SK-N-SH (cell line): ENCODE data around the gene COX5B. TPM values are rescaled to one million over a fixed set of nuclear protein-coding genes. Genes with fewer than 3 reads are reported as not detected.

Source experiments
- CTCF ChIA-PET: fragments of 300-600, 350-600 bp; formaldehyde crosslinking; extraction: SDS; loops from one replicate; lab custom pipeline; 2021; lab: Yijun Ruan, JAX
- POLR2A ChIA-PET: fragments of 350-600 bp; sonication (Branson Sonifier 250); formaldehyde crosslinking; extraction: SDS; loops from one replicate; lab custom pipeline; 2020; ENCODE audit warnings: antibody characterized with exemption, inconsistent platforms; lab: Yijun Ruan, JAX
- DNase-seq: peaks from one replicate; pipeline ENCODE4 v3.0.0; 2012
- H2AFZ ChIP-seq: fragments of 200-600 bp; sonication (generic); 2 replicates; pipeline ENCODE4 v1.8.1; 2016; ENCODE audit warnings: antibody characterized with exemption, mild to moderate bottlenecking, low read depth
- H3F3A ChIP-seq: fragments of 200-600 bp; sonication (generic); replicated peaks from 2 replicates; pipeline ENCODE3; 2016; ENCODE audit warnings: antibody characterized with exemption, mild to moderate bottlenecking; ENCODE audit not compliant: insufficient read depth
- H3K27ac ChIP-seq, 2 experiments: fragments of 200-500 bp in 1 of 2; fragments of 200-600 bp in 1 of 2; sonication (Bioruptor generic) in 1 of 2; sonication (generic), shearing (Covaris generic) in 1 of 2; 2 replicates each; pipeline versions ENCODE4 v1.5.1 to v1.6.1; 2014 to 2016; ENCODE audit warnings: low read depth in 2 of 2, inconsistent platforms in 1 of 2, low read length in 1 of 2, mild to moderate bottlenecking in 1 of 2, mixed read lengths in 1 of 2
- H3K27me3 ChIP-seq: fragments of 200-600 bp; sonication (generic), shearing (Covaris generic); 2 replicates; pipeline ENCODE4 v1.6.1; 2016; ENCODE audit warnings: mixed run types; ENCODE audit not compliant: insufficient read depth
- H3K36me3 ChIP-seq, 2 experiments: fragments of 200-500 bp in 1 of 2; fragments of 200-600 bp in 1 of 2; sonication (Bioruptor generic) in 1 of 2; sonication (generic) in 1 of 2; replicated peaks in 1 of 2; 2 replicates each; pipeline versions ENCODE3 to v1.5.1; 2014 to 2016; ENCODE audit warnings: low read length in 1 of 2, mild to moderate bottlenecking in 1 of 2; ENCODE audit not compliant: insufficient read depth in 2 of 2, control insufficient read depth in 1 of 2
- H3K4me1 ChIP-seq, 2 experiments: fragments of 200-500 bp in 1 of 2; fragments of 200-600 bp in 1 of 2; sonication (Bioruptor generic) in 1 of 2; sonication (generic), shearing (Covaris generic) in 1 of 2; 2 replicates each; pipeline versions ENCODE4 v1.5.1 to v1.6.1; 2014 to 2016; ENCODE audit warnings: low read depth in 1 of 2, low read length in 1 of 2, mixed run types in 1 of 2; ENCODE audit not compliant: insufficient read depth in 2 of 2, control insufficient read depth in 1 of 2
- H3K4me2 ChIP-seq: fragments of 200-600 bp; sonication (generic), shearing (Covaris generic); 2 replicates; pipeline ENCODE4 v1.6.1; 2017; ENCODE audit warnings: mixed run types
- H3K4me3 ChIP-seq, 2 experiments: fragments of 200-500 bp in 1 of 2; fragments of 200-600 bp in 1 of 2; sonication (Bioruptor generic) in 1 of 2; sonication (generic), shearing (Covaris generic) in 1 of 2; 2 replicates each; pipeline versions ENCODE4 v1.5.1 to v1.8.1; 2014 to 2016; ENCODE audit warnings: low read depth in 2 of 2, inconsistent platforms in 1 of 2, low read length in 1 of 2, mild to moderate bottlenecking in 1 of 2, mixed read lengths in 1 of 2, moderate library complexity in 1 of 2
- H3K79me2 ChIP-seq: fragments of 200-600 bp; sonication (generic); 2 replicates; pipeline ENCODE4 v1.8.1; 2017; ENCODE audit warnings: mild to moderate bottlenecking; ENCODE audit not compliant: insufficient read depth
- H3K9ac ChIP-seq: fragments of 200-600 bp; sonication (generic); 2 replicates; pipeline ENCODE4 v1.6.1; 2017; ENCODE audit warnings: mixed run types
- H3K9me2 ChIP-seq: fragments of 200-600 bp; sonication (generic); 2 replicates; pipeline ENCODE4 v1.6.1; 2017; ENCODE audit warnings: mixed run types
- H3K9me3 ChIP-seq: fragments of 200-600 bp; sonication (generic); 2 replicates; pipeline ENCODE4 v1.6.1; 2017; ENCODE audit warnings: mixed run types, mild to moderate bottlenecking, moderate library complexity
- H4K20me1 ChIP-seq: fragments of 200-600 bp; sonication (generic); 2 replicates; pipeline ENCODE4 v1.6.1; 2017; ENCODE audit warnings: mild to moderate bottlenecking, mixed run types; ENCODE audit not compliant: insufficient read depth
- CHD2 ChIP-seq: fragments of 150-350 bp; IDR thresholded peaks from 2 replicates; pipeline ENCODE4 v1.6.1; 2018; ENCODE audit warnings: low read length; ENCODE audit not compliant: partially characterized antibody
- ELF1 ChIP-seq: IDR thresholded peaks from 2 replicates; pipeline ENCODE4 v1.4.0; 2012
- EP300 ChIP-seq, 2 experiments: IDR thresholded peaks; 2 replicates each; pipeline versions ENCODE4 v1.4.0 to v1.6.1; 2012; ENCODE audit warnings: borderline replicate concordance in 1 of 2, low read depth in 1 of 2, low read length in 1 of 2
- FOXJ3 ChIP-seq: sonication (generic); formaldehyde crosslinking; IDR thresholded peaks from 2 replicates; pipeline ENCODE4 v1.5.1; 2020; ENCODE audit warnings: mild to moderate bottlenecking, missing genetic modification reagents
- GATA2 ChIP-seq: sonication (generic); formaldehyde crosslinking; IDR thresholded peaks from 2 replicates; pipeline ENCODE4 v1.5.0; 2020; ENCODE audit warnings: mild to moderate bottlenecking, missing genetic modification reagents
- JUND ChIP-seq: IDR thresholded peaks from 2 replicates; pipeline ENCODE4 v1.4.0; 2012
- MEF2A ChIP-seq: IDR thresholded peaks from 2 replicates; pipeline ENCODE4 v1.4.0; 2012; ENCODE audit warnings: low read depth, borderline replicate concordance
- MXI1 ChIP-seq: IDR thresholded peaks from 2 replicates; pipeline ENCODE4 v1.6.1; 2012; ENCODE audit warnings: mild to moderate bottlenecking, low read depth, low read length, improper control_type of control experiment
- NFIC ChIP-seq: IDR thresholded peaks from 2 replicates; pipeline ENCODE4 v1.4.0; 2012; ENCODE audit warnings: borderline replicate concordance
- NRF1 ChIP-seq: IDR thresholded peaks from 2 replicates; pipeline ENCODE4 v1.6.1; 2012; ENCODE audit warnings: low read depth, mild to moderate bottlenecking, low read length
- POLR2AphosphoS5 ChIP-seq: IDR thresholded peaks from 2 replicates; pipeline ENCODE4 v1.6.1; 2012; ENCODE audit warnings: low read depth, low read length
- RAD21 ChIP-seq: IDR thresholded peaks from 2 replicates; pipeline ENCODE4 v1.6.1; 2012; ENCODE audit warnings: mild to moderate bottlenecking, low read length
- RCOR1 ChIP-seq: fragments of 150-350 bp; IDR thresholded peaks from 2 replicates; pipeline ENCODE4 v1.6.1; 2017; ENCODE audit warnings: antibody characterized with exemption, low read length
- RFX5 ChIP-seq: IDR thresholded peaks from 2 replicates; pipeline ENCODE4 v1.6.1; 2012; ENCODE audit warnings: mild to moderate bottlenecking, improper control_type of control experiment, low read length
- RXRA ChIP-seq: IDR thresholded peaks from 2 replicates; pipeline ENCODE4 v1.4.0; 2012; ENCODE audit warnings: low read depth, mild to moderate bottlenecking, borderline replicate concordance
- SIN3A ChIP-seq: IDR thresholded peaks from 2 replicates; pipeline ENCODE4 v1.6.1; 2012; ENCODE audit warnings: low read depth, mild to moderate bottlenecking, low read length, moderate library complexity, borderline replicate concordance
- SMC3 ChIP-seq: IDR thresholded peaks from 2 replicates; pipeline ENCODE4 v1.6.1; 2012; ENCODE audit warnings: low read depth, low read length, improper control_type of control experiment
- TAF1 ChIP-seq: IDR thresholded peaks from 2 replicates; pipeline ENCODE4 v1.6.1; 2012; ENCODE audit warnings: low read depth, mild to moderate bottlenecking, low read length, moderate library complexity, borderline replicate concordance
- TCF12 ChIP-seq: IDR thresholded peaks from 2 replicates; pipeline ENCODE4 v1.4.0; 2012
- TEAD4 ChIP-seq: IDR thresholded peaks from 2 replicates; pipeline ENCODE4 v1.4.0; 2012; ENCODE audit warnings: mild to moderate bottlenecking, borderline replicate concordance; ENCODE audit not compliant: insufficient read depth
- YY1 ChIP-seq: IDR thresholded peaks from 2 replicates; pipeline ENCODE4 v1.4.0; 2012; ENCODE audit warnings: low read depth, mild to moderate bottlenecking
- WGBS: methylation state at CpG from one replicate; pipeline ENCODE4 v1.1.6; 2017; ENCODE audit warnings: low lambda C conversion rate; 5-methylcytosine and 5-hydroxymethylcytosine counted together
- polyA plus RNA-seq, 3 experiments: library from polyadenylated mRNA; depleted of rRNA; stranded (reverse); fragments of >200 nt; gene quantifications; 2 replicates each; pipeline ENCODE4 v1.2.3, GENCODE V29; 2012
- TF ChIP-seq, protein P1 (sequence below): IDR thresholded peaks from 2 replicates; pipeline ENCODE4 v1.4.0; 2012; ENCODE audit warnings: low read depth, borderline replicate concordance
- TF ChIP-seq, protein P2 (sequence below): IDR thresholded peaks from 2 replicates; pipeline ENCODE4 v1.4.0; 2012; ENCODE audit warnings: low read depth
- TF ChIP-seq, protein P3 (sequence below): fragments of 150-350 bp; IDR thresholded peaks from 2 replicates; pipeline ENCODE4 v1.6.1; 2016; ENCODE audit warnings: mild to moderate bottlenecking, low read depth, low read length
- TF ChIP-seq, protein P4 (sequence below): IDR thresholded peaks from 2 replicates; pipeline ENCODE4 v1.4.0; 2012; ENCODE audit warnings: low read depth, borderline replicate concordance
- TF ChIP-seq, protein P5 (sequence below): IDR thresholded peaks from 2 replicates; pipeline ENCODE4; 2012
- TF ChIP-seq, protein P6 (sequence below): fragments of 200-600 bp; sonication (generic); IDR thresholded peaks from 2 replicates; pipeline ENCODE4 v1.6.1; 2017; ENCODE audit warnings: antibody characterized with exemption, mild to moderate bottlenecking, moderate library complexity

The COX5B gene
- polyA plus RNA-seq, 1 of the 3 experiments (the other 2 are of a cell fraction) = 702 TPM

DNA sequence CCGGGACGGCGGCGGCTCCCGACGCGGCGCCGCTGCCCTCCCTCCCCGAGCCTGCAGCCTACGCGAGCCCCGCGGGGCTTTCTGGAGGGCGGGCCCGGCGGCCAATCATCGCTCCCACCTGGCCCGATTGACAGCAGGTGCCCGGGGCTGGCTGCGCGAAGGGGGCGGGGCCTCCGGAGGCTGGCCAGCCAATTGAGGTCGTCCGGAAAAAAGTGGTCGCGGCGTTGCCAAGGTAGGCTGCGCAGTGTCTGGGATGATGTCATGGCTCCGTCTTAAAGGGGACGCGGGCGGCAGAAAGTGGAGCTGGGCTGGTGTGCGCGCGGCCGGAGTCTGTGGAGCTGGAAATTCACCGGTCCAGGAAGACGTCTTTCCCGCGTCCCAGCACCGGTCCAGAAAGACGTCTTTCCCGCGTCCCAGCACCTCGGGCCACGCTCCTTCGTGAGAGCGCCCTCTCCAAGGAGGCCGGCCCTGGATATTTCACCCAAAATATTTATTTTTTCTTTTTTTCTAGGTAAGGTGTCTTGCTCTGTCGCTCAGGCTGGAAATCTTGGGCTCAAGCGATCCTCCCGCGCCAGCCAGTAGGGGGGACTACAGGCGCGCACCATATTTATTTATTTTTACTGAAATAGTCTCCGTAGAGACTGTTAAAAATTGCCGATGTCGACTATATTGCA is 18.2 kb downstream of the COX5B start, which contains the start of gene ACTR1B:
Gene ACTR1B, minus strand, starts transcription at position 83 of the 674 bp plus-strand sequence. CDS start 154 bp downstream, outside the sequence.
- peaks cover 15% of the 10 kb centered on the region for H3F3A ChIP-seq
- peaks cover 15% of the 10 kb centered on the region in 2 experiments; a peak in 3 of 4 replicates for H3K4me1 ChIP-seq
- H3K27ac ChIP-seq = peak within 1 kb of the TSS; percentile 92 to 95
- H3K9ac ChIP-seq = peak within 1 kb of the TSS; percentile 88
- H3K4me3 ChIP-seq = peak within 1 kb of the TSS; percentile 81 to 89
- CTCF ChIA-PET = interaction anchor here (0.6 to 8.6 kb wide), 13 partner anchors 9 to 669 kb away, joined by 3 to 88 read pairs (median 4); partner anchors contain the start of genes ANKRD36B and COX5B
- DNase-seq = peak; percentile 97
- WGBS = 5% methylated on average over 14 of the region's 60 CpGs
- H3K36me3 ChIP-seq = peaks cover 0 to 7% of the 10 kb centered on the region in 2 experiments
- H3K79me2 ChIP-seq = peaks cover 31% of the 10 kb centered on the region
- no peaks in the 10 kb centered on the region for H3K9me3 ChIP-seq
- no peaks in the 10 kb centered on the region for H3K27me3 ChIP-seq
- H2AFZ ChIP-seq = peak within 1 kb of the TSS; percentile 96
- H3K9me2 ChIP-seq = no peaks in the 10 kb centered on the region
- 0 out of 2 replicates have a peak, but pooled peaks cover 7% of the 10 kb centered on the region for H4K20me1 ChIP-seq
- H3K4me2 ChIP-seq = peak within 1 kb of the TSS; percentile 97
- POLR2A ChIA-PET = interaction anchor here (0.9 to 1.8 kb wide), 5 partner anchors 11 to 29 kb away, joined by 3 to 26 read pairs (median 3); partner anchors contain the start of gene COX5B
- peak; percentile 32; the same call in 1 of the 2 replicates for TF ChIP-seq RAD21
- TF ChIP-seq RCOR1 = no peak
- peak; percentile 58 for TF ChIP-seq CHD2
- peak; percentile 25; the same call in 1 of the 2 replicates for TF ChIP-seq MXI1
- TF ChIP-seq, protein P1, sequence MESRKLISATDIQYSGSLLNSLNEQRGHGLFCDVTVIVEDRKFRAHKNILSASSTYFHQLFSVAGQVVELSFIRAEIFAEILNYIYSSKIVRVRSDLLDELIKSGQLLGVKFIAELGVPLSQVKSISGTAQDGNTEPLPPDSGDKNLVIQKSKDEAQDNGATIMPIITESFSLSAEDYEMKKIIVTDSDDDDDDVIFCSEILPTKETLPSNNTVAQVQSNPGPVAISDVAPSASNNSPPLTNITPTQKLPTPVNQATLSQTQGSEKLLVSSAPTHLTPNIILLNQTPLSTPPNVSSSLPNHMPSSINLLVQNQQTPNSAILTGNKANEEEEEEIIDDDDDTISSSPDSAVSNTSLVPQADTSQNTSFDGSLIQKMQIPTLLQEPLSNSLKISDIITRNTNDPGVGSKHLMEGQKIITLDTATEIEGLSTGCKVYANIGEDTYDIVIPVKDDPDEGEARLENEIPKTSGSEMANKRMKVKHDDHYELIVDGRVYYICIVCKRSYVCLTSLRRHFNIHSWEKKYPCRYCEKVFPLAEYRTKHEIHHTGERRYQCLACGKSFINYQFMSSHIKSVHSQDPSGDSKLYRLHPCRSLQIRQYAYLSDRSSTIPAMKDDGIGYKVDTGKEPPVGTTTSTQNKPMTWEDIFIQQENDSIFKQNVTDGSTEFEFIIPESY = peak; percentile 53; the same call in 1 of the 2 replicates
- no peak for TF ChIP-seq RXRA
- no peak for TF ChIP-seq SIN3A
- TF ChIP-seq RFX5 = peak; percentile 97
- TF ChIP-seq TCF12 = no peak
- TF ChIP-seq, protein P2, sequence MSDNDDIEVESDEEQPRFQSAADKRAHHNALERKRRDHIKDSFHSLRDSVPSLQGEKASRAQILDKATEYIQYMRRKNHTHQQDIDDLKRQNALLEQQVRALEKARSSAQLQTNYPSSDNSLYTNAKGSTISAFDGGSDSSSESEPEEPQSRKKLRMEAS = peak; percentile 89
- TF ChIP-seq POLR2AphosphoS5 = no peak
- TF ChIP-seq YY1 = peak; percentile 56; the same call in 1 of the 2 replicates
- TF ChIP-seq EP300 (IDR thresholded peaks at IDR 0.05; ENCODE audit: borderline replicate concordance in 1 of 2, low read depth in 1 of 2, low read length in 1 of 2) = no peak; a peak in 1 of 4 replicates
- TF ChIP-seq GATA2 (CRISPR knock-in tag) = no peak
- TF ChIP-seq, protein P3, sequence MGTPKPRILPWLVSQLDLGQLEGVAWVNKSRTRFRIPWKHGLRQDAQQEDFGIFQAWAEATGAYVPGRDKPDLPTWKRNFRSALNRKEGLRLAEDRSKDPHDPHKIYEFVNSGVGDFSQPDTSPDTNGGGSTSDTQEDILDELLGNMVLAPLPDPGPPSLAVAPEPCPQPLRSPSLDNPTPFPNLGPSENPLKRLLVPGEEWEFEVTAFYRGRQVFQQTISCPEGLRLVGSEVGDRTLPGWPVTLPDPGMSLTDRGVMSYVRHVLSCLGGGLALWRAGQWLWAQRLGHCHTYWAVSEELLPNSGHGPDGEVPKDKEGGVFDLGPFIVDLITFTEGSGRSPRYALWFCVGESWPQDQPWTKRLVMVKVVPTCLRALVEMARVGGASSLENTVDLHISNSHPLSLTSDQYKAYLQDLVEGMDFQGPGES = peak; percentile 75
- TF ChIP-seq NFIC = no peak
- TF ChIP-seq, protein P4, sequence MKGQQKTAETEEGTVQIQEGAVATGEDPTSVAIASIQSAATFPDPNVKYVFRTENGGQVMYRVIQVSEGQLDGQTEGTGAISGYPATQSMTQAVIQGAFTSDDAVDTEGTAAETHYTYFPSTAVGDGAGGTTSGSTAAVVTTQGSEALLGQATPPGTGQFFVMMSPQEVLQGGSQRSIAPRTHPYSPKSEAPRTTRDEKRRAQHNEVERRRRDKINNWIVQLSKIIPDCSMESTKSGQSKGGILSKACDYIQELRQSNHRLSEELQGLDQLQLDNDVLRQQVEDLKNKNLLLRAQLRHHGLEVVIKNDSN = no peak
- TF ChIP-seq TEAD4 = no peak
- peak; percentile 47 for TF ChIP-seq JUND
- TF ChIP-seq, protein P5, sequence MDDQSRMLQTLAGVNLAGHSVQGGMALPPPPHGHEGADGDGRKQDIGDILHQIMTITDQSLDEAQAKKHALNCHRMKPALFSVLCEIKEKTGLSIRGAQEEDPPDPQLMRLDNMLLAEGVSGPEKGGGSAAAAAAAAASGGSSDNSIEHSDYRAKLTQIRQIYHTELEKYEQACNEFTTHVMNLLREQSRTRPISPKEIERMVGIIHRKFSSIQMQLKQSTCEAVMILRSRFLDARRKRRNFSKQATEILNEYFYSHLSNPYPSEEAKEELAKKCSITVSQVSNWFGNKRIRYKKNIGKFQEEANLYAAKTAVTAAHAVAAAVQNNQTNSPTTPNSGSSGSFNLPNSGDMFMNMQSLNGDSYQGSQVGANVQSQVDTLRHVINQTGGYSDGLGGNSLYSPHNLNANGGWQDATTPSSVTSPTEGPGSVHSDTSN = peak; percentile 99
- TF ChIP-seq NRF1 = peak; percentile 66
- no peak; the same call in 1 of the 2 replicates for TF ChIP-seq ELF1
- TF ChIP-seq, protein P6, sequence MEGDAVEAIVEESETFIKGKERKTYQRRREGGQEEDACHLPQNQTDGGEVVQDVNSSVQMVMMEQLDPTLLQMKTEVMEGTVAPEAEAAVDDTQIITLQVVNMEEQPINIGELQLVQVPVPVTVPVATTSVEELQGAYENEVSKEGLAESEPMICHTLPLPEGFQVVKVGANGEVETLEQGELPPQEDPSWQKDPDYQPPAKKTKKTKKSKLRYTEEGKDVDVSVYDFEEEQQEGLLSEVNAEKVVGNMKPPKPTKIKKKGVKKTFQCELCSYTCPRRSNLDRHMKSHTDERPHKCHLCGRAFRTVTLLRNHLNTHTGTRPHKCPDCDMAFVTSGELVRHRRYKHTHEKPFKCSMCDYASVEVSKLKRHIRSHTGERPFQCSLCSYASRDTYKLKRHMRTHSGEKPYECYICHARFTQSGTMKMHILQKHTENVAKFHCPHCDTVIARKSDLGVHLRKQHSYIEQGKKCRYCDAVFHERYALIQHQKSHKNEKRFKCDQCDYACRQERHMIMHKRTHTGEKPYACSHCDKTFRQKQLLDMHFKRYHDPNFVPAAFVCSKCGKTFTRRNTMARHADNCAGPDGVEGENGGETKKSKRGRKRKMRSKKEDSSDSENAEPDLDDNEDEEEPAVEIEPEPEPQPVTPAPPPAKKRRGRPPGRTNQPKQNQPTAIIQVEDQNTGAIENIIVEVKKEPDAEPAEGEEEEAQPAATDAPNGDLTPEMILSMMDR = peak; percentile 76
- 0 out of 2 replicates have a peak, but pooled peaks have one; percentile 20 for TF ChIP-seq TAF1
- TF ChIP-seq FOXJ3 (CRISPR knock-in tag) = no peak
- TF ChIP-seq MEF2A = no peak
- no peak for TF ChIP-seq SMC3
